Peyer's patch (tissue), 4 donors: ENCODE measurements around the gene ASTN1.

Experiments used
- POLR2A ChIP-seq, 2 donors: fragments of 450-650 bp; IDR thresholded peaks; one replicate each; pipeline ENCODE4 v1.5.1; 2017; ENCODE audit warnings: antibody characterized with exemption in 2 of 2, mild to moderate bottlenecking in 2 of 2, moderate library complexity in 2 of 2
- TF ChIP-seq, protein P1 (sequence below), 6 experiments: fragments of 450-650 bp in 4 of 6; fragments of 200-600 bp in 2 of 6; sonication (generic) in 1 of 6; IDR thresholded peaks; one replicate each; pipeline ENCODE4 v1.5.1; 2017 to 2019; ENCODE audit warnings: antibody characterized with exemption in 6 of 6, mild to moderate bottlenecking in 3 of 6, moderate library complexity in 1 of 6

GRCh38 chr1:177165069-177165439 is 542 bp upstream of the ASTN1 start:
- TF ChIP-seq, protein P1, sequence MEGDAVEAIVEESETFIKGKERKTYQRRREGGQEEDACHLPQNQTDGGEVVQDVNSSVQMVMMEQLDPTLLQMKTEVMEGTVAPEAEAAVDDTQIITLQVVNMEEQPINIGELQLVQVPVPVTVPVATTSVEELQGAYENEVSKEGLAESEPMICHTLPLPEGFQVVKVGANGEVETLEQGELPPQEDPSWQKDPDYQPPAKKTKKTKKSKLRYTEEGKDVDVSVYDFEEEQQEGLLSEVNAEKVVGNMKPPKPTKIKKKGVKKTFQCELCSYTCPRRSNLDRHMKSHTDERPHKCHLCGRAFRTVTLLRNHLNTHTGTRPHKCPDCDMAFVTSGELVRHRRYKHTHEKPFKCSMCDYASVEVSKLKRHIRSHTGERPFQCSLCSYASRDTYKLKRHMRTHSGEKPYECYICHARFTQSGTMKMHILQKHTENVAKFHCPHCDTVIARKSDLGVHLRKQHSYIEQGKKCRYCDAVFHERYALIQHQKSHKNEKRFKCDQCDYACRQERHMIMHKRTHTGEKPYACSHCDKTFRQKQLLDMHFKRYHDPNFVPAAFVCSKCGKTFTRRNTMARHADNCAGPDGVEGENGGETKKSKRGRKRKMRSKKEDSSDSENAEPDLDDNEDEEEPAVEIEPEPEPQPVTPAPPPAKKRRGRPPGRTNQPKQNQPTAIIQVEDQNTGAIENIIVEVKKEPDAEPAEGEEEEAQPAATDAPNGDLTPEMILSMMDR (IDR thresholded peaks at IDR 0.05): no peak
- no peak for TF ChIP-seq POLR2A (IDR thresholded peaks at IDR 0.05)
